ENCODE data around the gene HS3ST5. TPM values are rescaled to one million over a fixed set of nuclear protein-coding genes. Genes with fewer than 3 reads are reported as not detected.

The HS3ST5 gene
- under 1 TPM; 0.05 to 0.16 TPM for total RNA-seq

- Histone ChIP-seq H3K4me1 (no peaks in the 10 kb centered on the region), H3K27ac (no peak within 1 kb of the TSS), H3K4me3 (peak within 1 kb of the TSS; percentile 50), H3K27me3 (peaks cover 30% of the 10 kb centered on the region), H3K36me3 (no peaks in the 10 kb centered on the region), H3K9me3 (no peaks in the 10 kb centered on the region), H3K9ac (ENCODE audit: low read depth in 2 of 2, low read length in 2 of 2) (no peak within 1 kb of the TSS)
- DNase-seq, result peak; percentile 25
- intact Hi-C loops (cut with DNase I), result no loop called here
- no peak for TF ChIP-seq CTCF (IDR thresholded peaks at IDR 0.05)
Measured at GRCh38 chr6:114342826-114343781, at the start of gene HS3ST5. TSS of gene HS3ST5 (minus strand) at chr6:114343023. CDS start at chr6:114062845, 280,178 bp downstream.

GRCh38 chr6:114390176-114390575 is 47.4 kb upstream of the HS3ST5 start:
- no peaks in the 10 kb centered on the region for H3K27me3 ChIP-seq
- no peaks in the 10 kb centered on the region for H3K9me3 ChIP-seq
- no peak overlapping the region for H3K27ac ChIP-seq
- TF ChIP-seq CTCF (IDR thresholded peaks at IDR 0.05), result no peak
- no peaks in the 10 kb centered on the region for H3K36me3 ChIP-seq
- H3K9ac ChIP-seq (ENCODE audit: low read depth in 2 of 2, low read length in 2 of 2), result no peak overlapping the region
- no peak for DNase-seq
- intact Hi-C loops (cut with DNase I), result no loop called here
- H3K4me3 ChIP-seq, result no peak overlapping the region
- no peaks in the 10 kb centered on the region for H3K4me1 ChIP-seq

GRCh38 chr6:114389111-114389510 is 46.3 kb upstream of the HS3ST5 start:
- Histone ChIP-seq H3K27me3 (no peaks in the 10 kb centered on the region), H3K4me3 (no peak overlapping the region), H3K27ac (no peak overlapping the region), H3K4me1 (no peaks in the 10 kb centered on the region), H3K9ac (ENCODE audit: low read depth in 2 of 2, low read length in 2 of 2) (no peak overlapping the region), H3K36me3 (no peaks in the 10 kb centered on the region), H3K9me3 (no peaks in the 10 kb centered on the region)
- intact Hi-C loops (cut with DNase I), result no loop called here
- TF ChIP-seq CTCF (IDR thresholded peaks at IDR 0.05), result no peak
- DNase-seq, result no peak

- no peaks in the 10 kb centered on the region for H3K36me3 ChIP-seq
- H3K9me3 ChIP-seq, result no peaks in the 10 kb centered on the region
- TF ChIP-seq CTCF (IDR thresholded peaks at IDR 0.05), result no peak
- H3K4me1 ChIP-seq, result no peaks in the 10 kb centered on the region
- no peaks in the 10 kb centered on the region for H3K27me3 ChIP-seq
- H3K9ac ChIP-seq (ENCODE audit: low read depth in 2 of 2, low read length in 2 of 2), result no peak overlapping the region
- no peak overlapping the region for H3K4me3 ChIP-seq
- DNase-seq, result no peak
- intact Hi-C loops (cut with DNase I), result no loop called here
- no peak overlapping the region for H3K27ac ChIP-seq
Measured at GRCh38 chr6:114382406-114382805, 39.6 kb upstream of the HS3ST5 start.

- no peak overlapping the region for H3K27ac ChIP-seq
- intact Hi-C loops (cut with DNase I), result no loop called here
- DNase-seq, result no peak
Measured at GRCh38 chr6:114377881-114378280, 35.1 kb upstream of the HS3ST5 start.

More at GRCh38 chr6:114377881-114378280, 35.1 kb upstream of the HS3ST5 start:
- H3K36me3 ChIP-seq, result no peaks in the 10 kb centered on the region
- H3K4me3 ChIP-seq, result no peak overlapping the region
- no peak for TF ChIP-seq CTCF (IDR thresholded peaks at IDR 0.05)
- H3K27me3 ChIP-seq, result no peaks in the 10 kb centered on the region
- no peaks in the 10 kb centered on the region for H3K4me1 ChIP-seq
- no peak overlapping the region for H3K9ac ChIP-seq (ENCODE audit: low read depth in 2 of 2, low read length in 2 of 2)
- no peaks in the 10 kb centered on the region for H3K9me3 ChIP-seq

All from colonic mucosa (tissue), 4 donors.